ENCODE results near the gene GMCL2.
"Not testable (repeated sequence)": the region's sequence is repeated elsewhere in the genome, so short reads cannot be mapped to it uniquely, and the experiment has no call there.

GRCh38 chr5:178198151-178198550 lies 11.0 kb upstream of the GMCL2 start:
- TF ChIP-seq POLR2A, CTCF, POLR2AphosphoS5 (IDR thresholded peaks at IDR 0.05): not testable (repeated sequence)

Measured in transverse colon (tissue), 4 donors.